GM12878 (cell line): ENCODE measurements around the gene ANO4. TPM values are rescaled to one million over a fixed set of nuclear protein-coding genes. Genes with fewer than 3 reads are reported as not detected.

Experiments
- ATAC-seq: fragments of 200-7000 bp; cut with Tn5 transposase; 3 replicates; pipeline ENCODE4 v1.9.1; 2020; ENCODE audit warnings: mild to moderate bottlenecking, moderate library complexity
- BruUV-seq: library from RNA; stranded (reverse); fragments of 400-500 nt; replicated peaks from 2 replicates; lab custom pipeline; 2021; lab: Mats Ljungman, UMichigan
- CTCF ChIA-PET: fragments of 300-600 bp; sonication (Branson Sonifier 250); formaldehyde crosslinking; extraction: SDS; loops from one replicate; lab custom pipeline; 2021; ENCODE audit warnings: inconsistent platforms; lab: Yijun Ruan, JAX
- POLR2A ChIA-PET: fragments of 350-600 bp; formaldehyde crosslinking; extraction: SDS; loops from one replicate; lab custom pipeline; 2021; ENCODE audit warnings: inconsistent platforms; lab: Charles Lee
- RAD21 ChIA-PET: fragments of 300-600 bp; sonication (Branson Sonifier 250); formaldehyde crosslinking; loops from one replicate; lab custom pipeline; 2023; ENCODE audit warnings: antibody characterized with exemption; ENCODE audit not compliant: unreplicated experiment; lab: Charles Lee
- SMC1A ChIA-PET: fragments of 300-600 bp; sonication (Branson Sonifier 250); formaldehyde crosslinking; loops from one replicate; lab custom pipeline; 2023; ENCODE audit not compliant: unreplicated experiment, uncharacterized antibody; lab: Charles Lee
- DNase-seq: peaks from one replicate; pipeline ENCODE4 v3.0.0-alpha.2; 2011; ENCODE audit warnings: low read depth, low spot score
- FAIRE-seq: peaks from 3 replicates; lab custom pipeline; 2011; peaks lifted over from hg19 to GRCh38; lab: Jason Lieb, UNC
- H2AFZ ChIP-seq: 2 replicates; pipeline ENCODE4 v1.6.0; 2011; ENCODE audit warnings: low read depth, low read length, control low read depth; ENCODE audit not compliant: control insufficient read depth
- H3K27ac ChIP-seq: 2 replicates; pipeline ENCODE4 v1.5.1; 2011; ENCODE audit warnings: control low read depth; ENCODE audit not compliant: control insufficient read depth, insufficient read depth
- H3K27me3 ChIP-seq, 2 experiments: replicated peaks in 1 of 2; 2 replicates each; pipeline versions ENCODE4 v1.6.0 to v1.6.1; 2011; ENCODE audit warnings: low read length in 1 of 2; ENCODE audit not compliant: control insufficient read depth in 2 of 2, insufficient read depth in 2 of 2
- H3K36me3 ChIP-seq, 2 experiments: 2 replicates each; pipeline ENCODE4 v1.5.1; 2011; ENCODE audit warnings: low read length in 1 of 2; ENCODE audit not compliant: control insufficient read depth in 2 of 2, insufficient read depth in 2 of 2
- H3K4me1 ChIP-seq: 2 replicates; pipeline ENCODE4 v1.6.1; 2011; ENCODE audit warnings: mild to moderate bottlenecking, low read length, moderate library complexity, mixed read lengths; ENCODE audit not compliant: control insufficient read depth, insufficient read depth
- H3K4me2 ChIP-seq: 2 replicates; pipeline ENCODE4 v1.6.0; 2011; ENCODE audit warnings: control low read depth; ENCODE audit not compliant: control insufficient read depth, insufficient read depth
- H3K4me3 ChIP-seq: fragments of 200-600 bp; sonication (generic); 2 replicates; pipeline ENCODE4 v1.5.1; 2016
- H3K79me2 ChIP-seq: 2 replicates; pipeline ENCODE4 v1.6.0; 2011; ENCODE audit warnings: low read length; ENCODE audit not compliant: control insufficient read depth, insufficient read depth
- H3K9ac ChIP-seq: 2 replicates; pipeline ENCODE4 v1.8.0; 2011; ENCODE audit warnings: low read length, control low read depth, mixed read lengths; ENCODE audit not compliant: control insufficient read depth, insufficient read depth
- H3K9me3 ChIP-seq: replicated peaks from 3 replicates; pipeline ENCODE4 v1.5.1; 2011; ENCODE audit warnings: mild to moderate bottlenecking, low read length; ENCODE audit not compliant: control insufficient read depth, insufficient read depth
- H4K20me1 ChIP-seq: 2 replicates; pipeline ENCODE4 v1.6.0; 2011; ENCODE audit not compliant: control insufficient read depth, insufficient read depth
- CHD4 ChIP-seq: fragments of 200-600 bp; sonication (generic); IDR thresholded peaks from 2 replicates; pipeline ENCODE4 v1.6.1; 2016; ENCODE audit warnings: mild to moderate bottlenecking
- EP300 ChIP-seq, 2 experiments: fragments of 150-350 bp in 1 of 2; IDR thresholded peaks; 2 replicates each; pipeline ENCODE4 v1.6.1; 2011 to 2012; ENCODE audit warnings: low read depth in 2 of 2, low read length in 2 of 2, borderline replicate concordance in 1 of 2, improper control_type of control experiment in 1 of 2, inconsistent platforms in 1 of 2; ENCODE audit not compliant: control insufficient read depth in 1 of 2
- EZH2 ChIP-seq: IDR thresholded peaks from 2 replicates; pipeline ENCODE4 v1.6.1; 2012; ENCODE audit warnings: low read depth, mild to moderate bottlenecking, control low read depth, inconsistent platforms, low read length, borderline replicate concordance; ENCODE audit not compliant: control insufficient read depth
- IRF5 ChIP-seq: fragments of 450-650 bp; IDR thresholded peaks from 2 replicates; pipeline ENCODE4 v1.6.1; 2017; ENCODE audit warnings: borderline replicate concordance
- MTA3 ChIP-seq: IDR thresholded peaks from 2 replicates; pipeline ENCODE4 v1.6.1; 2012; ENCODE audit warnings: low read length, inconsistent platforms, borderline replicate concordance
- POU2F2 ChIP-seq: IDR thresholded peaks from 3 replicates; pipeline ENCODE4 v1.6.1; 2011; ENCODE audit warnings: low read depth, mild to moderate bottlenecking, low read length, borderline replicate concordance
- RAD51 ChIP-seq: fragments of 450-650 bp; IDR thresholded peaks from 2 replicates; pipeline ENCODE4 v1.6.1; 2016; ENCODE audit warnings: moderate library complexity, mild to moderate bottlenecking, inconsistent platforms
- SMC3 ChIP-seq: IDR thresholded peaks from 2 replicates; pipeline ENCODE4 v1.6.1; 2011; ENCODE audit warnings: low read length, improper control_type of control experiment, borderline replicate concordance
- TCF3 ChIP-seq: IDR thresholded peaks from 2 replicates; pipeline ENCODE4 v1.6.1; 2012; ENCODE audit warnings: low read depth, mild to moderate bottlenecking, low read length, borderline replicate concordance; ENCODE audit not compliant: insufficient read depth
- ZSCAN29 ChIP-seq: fragments of 450-650 bp; IDR thresholded peaks from 2 replicates; pipeline ENCODE4 v1.6.1; 2017; ENCODE audit warnings: mild to moderate bottlenecking, moderate library complexity
- whole genome bisulfite sequencing: methylation state at CpG from one replicate; pipeline ENCODE4 v1.1.6; 2016; ENCODE audit warnings: low lambda C conversion rate; ENCODE audit not compliant: insufficient replicate concordance, insufficient coverage; ENCODE audit errors: missing lambda C conversion rate; 5-methylcytosine and 5-hydroxymethylcytosine counted together
- in situ Hi-C: fragments of 300-500 bp; cut with MboI; formaldehyde crosslinking; loops from 9 replicates; pipeline ENCODE4 v1.14.3; 2018; ENCODE audit warnings: mixed read lengths
- intact Hi-C: fragments of 100-400 bp; cut with micrococcal nuclease; formaldehyde crosslinking; loops from one replicate; pipeline ENCODE4 v1.14.2; 2022; ENCODE audit not compliant: unreplicated experiment
- polyA plus RNA-seq, 11 experiments: library from polyadenylated mRNA; depleted of rRNA in 4 of 11; unstranded in 6 of 11; stranded (reverse) in 5 of 11; fragments of >200 nt; fragmentation: Nextera tagmentation in 4 of 11; fragmentation: Illumina TruSeq in 1 of 11; extraction: Ambion mirVana in 4 of 11; extraction: Trizol in 1 of 11; gene quantifications; 1 replicate in 1 of 11; 2 replicates in 10 of 11; pipeline versions ENCODE4 v1.2.1 to v1.2.3, GENCODE V29; 2011 to 2016; ENCODE audit warnings: inconsistent platforms in 2 of 11, missing spikeins in 2 of 11, low read depth in 1 of 11
- total RNA-seq, 4 experiments: library from RNA; depleted of rRNA in 3 of 4; stranded (reverse); fragments of >200 nt in 3 of 4; fragmentation: Illumina TruSeq in 1 of 4; extraction: Trizol in 1 of 4; gene quantifications; 2 replicates each; pipeline versions ENCODE4 v1.2.1 to v1.2.3, GENCODE V29; 2013 to 2021

The ANO4 gene
- total and polyA plus RNA-seq, 10 of the 15 experiments (the other 5 are each of a cell fraction or from before 2014, with no cell fraction given), result not detected

DNA sequence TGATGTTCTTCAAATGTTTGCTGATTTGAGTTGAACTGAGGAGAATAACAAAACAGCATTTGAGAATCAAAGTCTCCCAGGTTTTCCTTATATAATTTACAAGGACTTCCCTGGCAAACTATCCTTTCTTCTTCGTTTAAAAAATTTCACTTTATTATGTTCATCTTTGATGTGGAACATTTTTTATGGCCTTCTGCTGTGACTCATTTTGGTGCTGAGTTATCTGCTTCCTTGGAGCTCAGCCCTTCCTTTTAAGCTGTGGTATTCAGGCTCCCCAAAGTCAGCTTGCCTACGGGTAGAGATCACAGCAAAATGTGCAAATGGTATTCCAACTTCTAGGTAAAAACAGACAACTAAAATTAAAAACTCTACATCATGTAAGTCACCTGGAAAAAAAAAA, 1.4 kb upstream of the ANO4 start:
- no peaks in the 10 kb centered on the region for H3K9me3 ChIP-seq
- no peaks in the 10 kb centered on the region for H4K20me1 ChIP-seq
- H3K4me3 ChIP-seq, result no peak overlapping the region
- no peak overlapping the region for H3K4me2 ChIP-seq
- ChIA-PET CTCF (no interaction called here), RAD21 (no interaction called here), SMC1A (no interaction called here)
- ATAC-seq, result no peak
- DNase-seq, result no peak
- no TSS peak for BruUV-seq
- no peaks in the 10 kb centered on the region for H3K4me1 ChIP-seq
- in situ Hi-C loops, result no loop called here
- no peak overlapping the region for H2AFZ ChIP-seq
- 7% methylated on average over 2 of the region's 2 CpGs for WGBS
- H3K9ac ChIP-seq, result no peak overlapping the region
- intact Hi-C loops, result no loop called here
- no peaks in the 10 kb centered on the region for H3K36me3 ChIP-seq
- no peak for FAIRE-seq
- no peaks in the 10 kb centered on the region for H3K79me2 ChIP-seq
- H3K27me3 ChIP-seq, result peaks cover 2 to 11% of the 10 kb centered on the region in 2 experiments; a peak in 3 of 4 replicates
- no peak overlapping the region for H3K27ac ChIP-seq
- TF ChIP-seq EP300 (IDR thresholded peaks at IDR 0.05; ENCODE audit: borderline replicate concordance in 1 of 2, control insufficient read depth in 1 of 2, low read depth in 2 of 2, low read length in 2 of 2) (no peak), EZH2 (no peak), IRF5 (no peak), TCF3 (no peak), SMC3 (no peak), MTA3 (no peak), CHD4 (no peak), ZSCAN29 (no peak), RAD51 (no peak), POU2F2 (no peak)
- TF ChIP-seq, all 136 proteins: peak for 0
- POLR2A ChIA-PET, result no interaction called here
